ENCODE results near the gene GDPD5. TPM values are rescaled to one million over a fixed set of nuclear protein-coding genes. Genes with fewer than 3 reads are reported as not detected.

The GDPD5 gene
- total RNA-seq, 6 donors from 2014 or later, result 5.7 to 34.6 (median 14.0) TPM

- H3K9me3 ChIP-seq, result no peaks in the 10 kb centered on the region
- WGBS, 2 donors, result 94 to 97% methylated on average over 4 of the region's 4 CpGs
- ATAC-seq (ENCODE audit: low FRiP score in 2 of 2) (no peak), DNase-seq (no peak)
- TF ChIP-seq, protein P1, sequence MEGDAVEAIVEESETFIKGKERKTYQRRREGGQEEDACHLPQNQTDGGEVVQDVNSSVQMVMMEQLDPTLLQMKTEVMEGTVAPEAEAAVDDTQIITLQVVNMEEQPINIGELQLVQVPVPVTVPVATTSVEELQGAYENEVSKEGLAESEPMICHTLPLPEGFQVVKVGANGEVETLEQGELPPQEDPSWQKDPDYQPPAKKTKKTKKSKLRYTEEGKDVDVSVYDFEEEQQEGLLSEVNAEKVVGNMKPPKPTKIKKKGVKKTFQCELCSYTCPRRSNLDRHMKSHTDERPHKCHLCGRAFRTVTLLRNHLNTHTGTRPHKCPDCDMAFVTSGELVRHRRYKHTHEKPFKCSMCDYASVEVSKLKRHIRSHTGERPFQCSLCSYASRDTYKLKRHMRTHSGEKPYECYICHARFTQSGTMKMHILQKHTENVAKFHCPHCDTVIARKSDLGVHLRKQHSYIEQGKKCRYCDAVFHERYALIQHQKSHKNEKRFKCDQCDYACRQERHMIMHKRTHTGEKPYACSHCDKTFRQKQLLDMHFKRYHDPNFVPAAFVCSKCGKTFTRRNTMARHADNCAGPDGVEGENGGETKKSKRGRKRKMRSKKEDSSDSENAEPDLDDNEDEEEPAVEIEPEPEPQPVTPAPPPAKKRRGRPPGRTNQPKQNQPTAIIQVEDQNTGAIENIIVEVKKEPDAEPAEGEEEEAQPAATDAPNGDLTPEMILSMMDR (IDR thresholded peaks at IDR 0.05), result no peak
- TF ChIP-seq POLR2A (IDR thresholded peaks at IDR 0.05) (no peak), EP300 (IDR thresholded peaks at IDR 0.05) (no peak)
- H3K4me1 ChIP-seq, result peaks cover 0 to 9% (median 0%) of the 10 kb centered on the region in 4 donors
- no peaks in the 10 kb centered on the region for H3K36me3 ChIP-seq
- no peak overlapping the region for H3K27ac ChIP-seq
- H3K27me3 ChIP-seq, result no peaks in the 10 kb centered on the region
- H3K4me3 ChIP-seq, result no peak overlapping the region
These were observed 15.7 kb upstream of the GDPD5 start for GRCh38 chr11:75541193-75542087.

DNA sequence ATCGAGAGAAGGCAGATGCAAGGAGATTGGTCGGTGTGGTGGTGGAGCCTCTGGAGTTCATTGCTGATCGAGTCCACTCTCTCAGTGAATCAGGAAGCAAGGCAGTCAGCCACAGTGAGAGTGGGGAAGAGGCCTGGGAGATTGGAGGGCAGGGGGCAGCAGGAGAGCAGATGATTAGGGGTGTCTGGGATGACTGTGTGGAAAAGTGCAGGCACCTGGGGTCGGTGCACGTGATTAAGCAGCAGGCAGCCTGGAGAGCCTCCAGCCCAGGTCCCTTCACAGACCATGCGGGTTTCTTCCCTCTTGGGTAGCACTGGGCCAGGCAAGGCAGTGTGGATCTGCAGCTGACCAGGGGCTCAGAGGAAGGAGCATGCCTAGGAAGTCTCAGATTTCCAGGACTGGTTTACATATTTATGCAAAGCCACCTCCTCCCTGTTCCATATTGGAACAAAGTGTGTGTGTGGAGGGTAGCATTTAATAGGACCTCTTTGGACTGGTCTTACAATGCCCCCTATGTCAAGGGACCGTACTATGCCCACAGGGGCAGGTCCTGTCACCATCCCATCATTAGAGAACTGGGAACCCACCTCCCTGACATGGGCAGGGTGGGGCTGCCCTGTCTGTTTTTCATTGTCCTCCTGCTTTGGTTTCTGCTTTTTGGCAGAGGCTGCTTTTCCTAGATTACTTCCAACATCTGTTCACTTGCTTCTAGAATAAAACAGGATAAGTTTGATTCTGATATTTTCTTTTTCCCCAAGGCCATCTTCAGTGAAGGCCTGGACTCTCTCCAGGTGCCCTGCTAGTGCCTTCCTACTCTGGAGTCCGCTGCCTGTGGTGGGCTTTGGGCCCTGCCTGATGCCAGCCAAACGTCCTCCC is 14.0 kb upstream of the GDPD5 start:
- DNase-seq (no peak), ATAC-seq (ENCODE audit: low FRiP score in 2 of 2) (no peak)
- Histone ChIP-seq H3K4me1 (peaks cover 0 to 9% (median 0%) of the 10 kb centered on the region in 4 donors), H3K27me3 (no peaks in the 10 kb centered on the region), H3K4me3 (no peak overlapping the region), H3K27ac (no peak overlapping the region), H3K9me3 (no peaks in the 10 kb centered on the region), H3K36me3 (no peaks in the 10 kb centered on the region)
- TF ChIP-seq, protein P1 (IDR thresholded peaks at IDR 0.05), result no peak
- 74 to 83% methylated on average over 8 to 9 of the region's 9 CpGs for WGBS, 2 donors

DNA sequence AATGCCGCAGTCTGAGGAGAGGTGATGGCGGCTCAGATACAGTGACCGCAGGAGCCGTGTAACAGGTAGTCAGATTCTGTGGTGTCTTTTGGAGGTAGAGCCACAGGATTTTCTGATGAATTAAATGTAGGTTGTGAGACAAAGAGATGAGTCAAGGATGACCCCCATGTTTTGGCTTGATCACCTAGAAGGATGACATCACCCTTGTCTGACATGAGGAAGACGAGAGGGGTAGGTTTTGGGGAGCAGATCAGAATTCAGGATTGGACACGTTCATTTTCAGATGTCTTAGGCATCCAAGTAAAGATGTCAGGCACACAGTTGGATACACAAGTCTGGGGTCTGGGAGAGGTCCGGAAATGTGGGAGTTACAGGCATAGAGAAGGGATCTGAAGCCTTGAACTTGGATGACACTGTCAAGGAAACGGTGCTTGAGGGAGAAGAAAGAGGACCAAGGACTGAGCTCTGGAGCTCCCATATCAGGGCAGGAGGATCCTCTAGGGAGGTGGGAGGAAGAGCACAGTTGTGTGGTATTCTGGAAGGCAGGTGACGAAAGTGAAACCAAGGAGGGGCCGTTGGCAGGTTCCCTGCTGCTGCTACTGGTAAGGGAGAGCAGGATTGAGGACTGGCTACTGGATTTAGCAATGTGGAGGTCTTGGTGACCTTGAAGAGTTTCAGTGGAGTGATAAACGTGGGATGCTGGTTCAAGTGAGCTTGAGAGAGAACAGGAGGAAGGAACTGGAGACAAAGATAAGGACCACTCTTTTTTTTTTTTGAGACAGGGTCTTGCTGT is 12.6 kb upstream of the GDPD5 start:
- no peak for DNase-seq
- H3K4me3 ChIP-seq, result no peak overlapping the region
- TF ChIP-seq, protein P1 (IDR thresholded peaks at IDR 0.05), result no peak
- no peak for TF ChIP-seq EP300 (IDR thresholded peaks at IDR 0.05)
- TF ChIP-seq POLR2A (IDR thresholded peaks at IDR 0.05), result no peak
- H3K9me3 ChIP-seq, result no peaks in the 10 kb centered on the region
- 82 to 83% methylated on average over 11 of the region's 11 CpGs for WGBS, 2 donors
- H3K27me3 ChIP-seq, result no peaks in the 10 kb centered on the region
- no peak for ATAC-seq (ENCODE audit: low FRiP score in 2 of 2)
- peaks cover 4 to 19% (median 7%) of the 10 kb centered on the region in 4 donors for H3K4me1 ChIP-seq
- H3K27ac ChIP-seq, result no peak overlapping the region
- no peaks in the 10 kb centered on the region for H3K36me3 ChIP-seq

DNA sequence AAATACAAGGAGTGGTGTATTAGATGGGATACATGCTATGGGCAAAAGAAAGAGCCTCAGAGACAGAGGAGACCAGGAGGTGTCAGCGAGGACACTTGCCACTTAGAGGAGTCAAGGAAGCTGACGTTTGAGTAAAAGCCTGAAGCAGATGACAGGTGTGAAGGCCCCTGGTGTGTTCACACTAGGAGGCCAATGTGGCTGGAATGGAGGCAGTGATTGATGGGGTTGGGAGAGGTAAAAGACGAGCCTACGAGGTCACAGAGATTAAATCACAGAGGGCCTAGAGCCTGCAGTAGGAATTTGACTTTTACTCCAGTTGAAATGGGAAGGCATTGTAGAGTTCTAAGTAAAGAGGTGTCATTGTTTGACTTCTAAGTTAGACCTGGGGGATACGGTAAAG is 12.0 kb upstream of the GDPD5 start:
- no peaks in the 10 kb centered on the region for H3K27me3 ChIP-seq
- H3K9me3 ChIP-seq, result no peaks in the 10 kb centered on the region
- TF ChIP-seq POLR2AphosphoS5 (IDR thresholded peaks at IDR 0.05) (no peak), POLR2A (IDR thresholded peaks at IDR 0.05) (no peak), EP300 (IDR thresholded peaks at IDR 0.05) (no peak)
- TF ChIP-seq, protein P1 (IDR thresholded peaks at IDR 0.05), result no peak
- no peak for ATAC-seq (ENCODE audit: low FRiP score in 2 of 2)
- H3K36me3 ChIP-seq, result no peaks in the 10 kb centered on the region
- H3K4me3 ChIP-seq, result no peak overlapping the region
- peaks cover 4 to 19% (median 7%) of the 10 kb centered on the region in 4 donors for H3K4me1 ChIP-seq
- no peak for DNase-seq
- H3K27ac ChIP-seq, result no peak overlapping the region
- 84 to 85% methylated on average over 5 of the region's 5 CpGs for WGBS, 2 donors
